Measurements from ENCODE around the gene TRMT112. TPM values are rescaled to one million over a fixed set of nuclear protein-coding genes. Genes with fewer than 3 reads are reported as not detected.

The TRMT112 gene
- total and polyA plus RNA-seq, 2 of the 4 experiments (the other 2 are of a cell fraction): 173 to 202 TPM

DNA sequence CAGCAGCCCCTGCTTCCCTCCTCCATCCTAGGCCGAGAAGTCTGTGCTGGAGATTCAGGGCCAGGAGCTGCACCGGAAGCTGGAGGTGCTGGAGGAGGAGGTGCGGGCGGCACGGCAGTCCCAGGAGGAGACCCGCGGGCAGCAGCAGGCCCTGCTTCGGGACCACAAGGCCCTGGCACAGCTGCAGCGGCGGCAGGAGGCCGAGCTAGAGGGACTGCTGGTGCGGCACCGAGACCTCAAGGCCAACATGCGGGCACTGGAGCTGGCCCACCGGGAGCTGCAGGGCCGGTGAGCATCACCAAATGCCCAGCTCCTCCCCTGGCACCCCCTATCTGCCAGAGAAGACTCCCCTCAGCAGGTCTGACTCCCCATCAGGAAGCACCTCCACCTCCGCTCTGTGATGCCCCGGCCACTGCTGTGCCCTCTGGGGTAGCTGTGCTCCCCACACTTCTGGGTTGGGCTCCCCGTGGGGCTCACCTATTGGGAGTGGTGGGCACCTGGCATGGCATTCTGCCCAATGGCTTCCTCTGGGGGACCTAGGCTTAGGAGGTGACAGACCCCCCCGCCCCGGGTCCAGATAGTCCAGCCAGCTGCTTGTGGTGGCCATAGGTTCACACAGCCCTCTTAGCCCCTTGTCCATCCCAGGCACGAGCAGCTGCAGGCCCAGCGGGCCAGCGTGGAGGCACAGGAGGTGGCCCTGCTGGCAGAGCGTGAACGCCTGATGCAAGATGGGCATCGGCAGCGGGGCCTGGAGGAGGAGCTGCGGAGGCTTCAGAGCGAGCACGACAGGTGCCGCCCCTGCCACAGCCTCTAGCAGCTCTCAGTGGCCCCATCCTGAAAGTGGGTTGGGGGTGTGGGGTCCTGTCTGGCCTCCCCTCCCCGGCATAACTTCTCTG, 35.0 kb upstream of the TRMT112 start (continued):
- no peak for TF ChIP-seq RFX5 (IDR thresholded peaks at IDR 0.05; ENCODE audit: low read depth, low read length)

DNA sequence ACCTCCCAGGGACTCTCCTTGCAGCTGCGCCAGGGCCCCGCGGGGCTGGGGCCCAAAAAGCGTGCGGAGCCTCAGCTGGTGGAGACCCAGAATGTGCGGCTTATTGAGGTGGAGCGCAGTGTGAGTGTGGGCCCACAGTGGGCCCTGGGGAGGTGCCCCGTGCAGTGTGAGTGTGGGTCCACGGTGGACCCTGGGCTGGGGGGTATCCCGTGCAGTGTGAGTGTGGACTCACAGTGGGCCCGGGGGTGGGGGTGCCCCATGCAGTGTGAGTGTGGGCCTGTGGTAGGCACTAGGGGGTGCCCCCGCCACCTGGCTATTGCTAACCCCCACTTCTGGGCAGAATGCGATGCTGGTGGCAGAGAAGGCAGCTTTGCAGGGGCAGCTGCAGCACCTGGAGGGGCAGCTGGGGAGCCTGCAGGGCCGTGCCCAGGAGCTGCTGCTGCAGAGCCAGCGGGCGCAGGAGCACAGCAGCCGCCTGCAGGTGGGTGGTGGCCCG, 33.8 kb upstream of the TRMT112 start:
- Histone ChIP-seq H3K9ac (ENCODE audit: low read depth, low read length) (no peak overlapping the region), H3K9me3 (ENCODE audit: control insufficient read depth, insufficient read depth, low read length) (no peaks in the 10 kb centered on the region), H3K4me3 (ENCODE audit: insufficient read depth, low read depth, low read length) (no peak overlapping the region), H3K4ac (ENCODE audit: low read depth, low read length) (no peak overlapping the region), H3K4me2 (ENCODE audit: low read depth, low read length) (no peak overlapping the region), H2BK120ac (ENCODE audit: low read depth, low read length) (no peak overlapping the region), H3K9me1 (ENCODE audit: insufficient read depth, low read length) (peaks cover 4% of the 10 kb centered on the region; the same call in 1 of the 2 replicates), H3K27ac (ENCODE audit: insufficient read depth, low read length) (no peak overlapping the region), H4K20me1 (ENCODE audit: insufficient read depth, low read length) (no peaks in the 10 kb centered on the region), H3K79me1 (ENCODE audit: low read depth in 1 of 2, low read length in 2 of 2) (peaks cover 0 to 3% of the 10 kb centered on the region in 2 experiments; a peak in 1 of 4 replicates), H3K23ac (ENCODE audit: low read depth, low read length) (no peak overlapping the region), H3K36me3 (ENCODE audit: control insufficient read depth, insufficient read depth, low read length) (no peaks in the 10 kb centered on the region), H2BK15ac (ENCODE audit: low read depth, low read length) (no peak overlapping the region), H3K56ac (ENCODE audit: extremely low read depth, insufficient read depth, low read length) (no peak overlapping the region), H4K5ac (ENCODE audit: low read depth, low read length) (no peak overlapping the region), H4K91ac (ENCODE audit: insufficient read depth, low read depth, low read length) (no peak overlapping the region), H2AK5ac (ENCODE audit: low read depth, low read length) (no peak overlapping the region), H4K8ac (ENCODE audit: low read depth in 2 of 2, low read length in 2 of 2) (no peak overlapping the region), H3K18ac (ENCODE audit: low read depth, low read length) (no peak overlapping the region), H2AFZ (replicated peaks; ENCODE audit: low read length, poor library complexity) (no peak overlapping the region), H3K4me1 (ENCODE audit: control insufficient read depth, insufficient read depth, low read length) (peaks cover 6% of the 10 kb centered on the region), H3K27me3 (ENCODE audit: control insufficient read depth, insufficient read depth, low read length) (no peaks in the 10 kb centered on the region), H3K14ac (replicated peaks; ENCODE audit: low read depth, low read length) (no peak overlapping the region), H2AK9ac (replicated peaks; ENCODE audit: low read depth, low read length, poor library complexity) (no peak overlapping the region), H2BK5ac (ENCODE audit: low read depth, low read length, poor library complexity, severe bottlenecking) (no peak overlapping the region), H2BK20ac (ENCODE audit: low read depth, low read length) (no peak overlapping the region)
- POLR2A ChIA-PET (ENCODE audit: unreplicated experiment): no interaction called here
- CTCF ChIA-PET: interaction anchor here (1.6 kb wide), 1 partner anchor 20 kb away, joined by 4 read pairs; no protein-coding TSS in a partner anchor
- BruUV-seq (replicated peaks): no TSS peak
- in situ Hi-C loops (cut with MboI; ENCODE audit: low sequenced_read_pairs) (no loop called here), intact Hi-C loops (cut with micrococcal nuclease) (no loop called here), dilution Hi-C loops (cut with HindIII; ENCODE audit: low sequenced_read_pairs, unreplicated experiment) (no loop called here)
- 92% methylated on average over 11 of the region's 18 CpGs; no CpG with 5 or more reads in 1 of the 2 experiments for WGBS, 2 experiments (ENCODE audit: extremely low coverage in 2 of 2, insufficient read length in 1 of 2)
- DNase-seq: no peak
- TF ChIP-seq SMC3 (IDR thresholded peaks at IDR 0.05; ENCODE audit: low read depth, low read length) (no peak), NFE2L2 (IDR thresholded peaks at IDR 0.05; ENCODE audit: low read depth, low read length) (no peak), RCOR1 (IDR thresholded peaks at IDR 0.05; ENCODE audit: insufficient replicate concordance, low read length) (no peak), RFX5 (IDR thresholded peaks at IDR 0.05; ENCODE audit: low read depth, low read length) (no peak), MAZ (IDR thresholded peaks at IDR 0.05; ENCODE audit: borderline replicate concordance, low read depth, low read length) (no peak), MAFK (IDR thresholded peaks at IDR 0.05; ENCODE audit: low read depth, low read length) (no peak), BHLHE40 (IDR thresholded peaks at IDR 0.05; ENCODE audit: low read depth, low read length) (no peak), CHD1 (IDR thresholded peaks at IDR 0.05; ENCODE audit: low read depth, low read length) (no peak), MXI1 (IDR thresholded peaks at IDR 0.05; ENCODE audit: borderline replicate concordance, low read depth, low read length) (no peak), CEBPB (IDR thresholded peaks at IDR 0.05; ENCODE audit: low read depth, low read length) (no peak), RAD21 (IDR thresholded peaks at IDR 0.05; ENCODE audit: low read length) (no peak), FOS (IDR thresholded peaks at IDR 0.05; ENCODE audit: low read depth, low read length) (no peak)
- TF ChIP-seq, protein P1, sequence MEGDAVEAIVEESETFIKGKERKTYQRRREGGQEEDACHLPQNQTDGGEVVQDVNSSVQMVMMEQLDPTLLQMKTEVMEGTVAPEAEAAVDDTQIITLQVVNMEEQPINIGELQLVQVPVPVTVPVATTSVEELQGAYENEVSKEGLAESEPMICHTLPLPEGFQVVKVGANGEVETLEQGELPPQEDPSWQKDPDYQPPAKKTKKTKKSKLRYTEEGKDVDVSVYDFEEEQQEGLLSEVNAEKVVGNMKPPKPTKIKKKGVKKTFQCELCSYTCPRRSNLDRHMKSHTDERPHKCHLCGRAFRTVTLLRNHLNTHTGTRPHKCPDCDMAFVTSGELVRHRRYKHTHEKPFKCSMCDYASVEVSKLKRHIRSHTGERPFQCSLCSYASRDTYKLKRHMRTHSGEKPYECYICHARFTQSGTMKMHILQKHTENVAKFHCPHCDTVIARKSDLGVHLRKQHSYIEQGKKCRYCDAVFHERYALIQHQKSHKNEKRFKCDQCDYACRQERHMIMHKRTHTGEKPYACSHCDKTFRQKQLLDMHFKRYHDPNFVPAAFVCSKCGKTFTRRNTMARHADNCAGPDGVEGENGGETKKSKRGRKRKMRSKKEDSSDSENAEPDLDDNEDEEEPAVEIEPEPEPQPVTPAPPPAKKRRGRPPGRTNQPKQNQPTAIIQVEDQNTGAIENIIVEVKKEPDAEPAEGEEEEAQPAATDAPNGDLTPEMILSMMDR (conservative IDR thresholded peaks at IDR 0.05; ENCODE audit: low read depth, low read length): no peak
- ATAC-seq (ENCODE audit: low read depth): no peak

Measured in IMR-90 (cell line).